ENCODE data around the gene CACNB2.

Gene CACNB2

GRCh38 chr10:18419945-18420344 is 279.7 kb downstream of the CACNB2 start:
- H3K27ac ChIP-seq (replicated peaks), result no peak overlapping the region

DNA sequence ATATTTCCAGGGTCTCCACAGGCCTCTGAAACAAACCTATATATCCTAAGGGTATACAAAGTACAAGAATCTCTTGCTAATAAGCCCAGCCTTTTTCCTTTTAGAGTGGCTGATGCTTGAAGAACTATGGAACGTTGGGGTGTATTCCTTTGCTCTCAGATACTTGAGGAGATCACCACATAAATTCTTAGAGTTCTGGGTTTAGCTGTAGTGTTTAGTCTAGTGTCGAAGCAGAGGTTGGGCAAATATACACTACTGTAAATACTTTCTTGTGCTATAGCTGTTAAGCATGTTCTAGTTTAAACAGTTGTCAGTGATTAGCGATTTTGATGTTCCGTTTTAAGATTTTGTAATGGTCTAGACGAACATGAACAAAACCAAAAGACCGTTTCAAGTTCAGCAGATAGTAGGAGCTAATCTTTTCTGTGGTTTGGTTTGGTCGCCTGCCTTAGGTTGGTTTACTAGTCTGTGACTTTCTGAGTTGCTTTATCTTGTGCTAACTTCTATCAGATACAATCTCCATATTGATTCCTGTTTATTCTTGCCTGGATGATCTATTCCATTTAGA is 281.6 kb downstream of the CACNB2 start:
- TF ChIP-seq REST (IDR thresholded peaks at IDR 0.05; ENCODE audit: insufficient replicate concordance, low read depth), result no peak
- TF ChIP-seq CTCF (IDR thresholded peaks at IDR 0.05; ENCODE audit: insufficient read depth, low read length), result no peak
- TF ChIP-seq POLR2AphosphoS5 (IDR thresholded peaks at IDR 0.05; ENCODE audit: low read depth), result no peak
- no peak for TF ChIP-seq GABPA (IDR thresholded peaks at IDR 0.05; ENCODE audit: low read depth)
- Histone ChIP-seq H3K27me3 (ENCODE audit: insufficient read depth, poor library complexity, severe bottlenecking) (no peaks in the 10 kb centered on the region), H3K27ac (replicated peaks) (no peak overlapping the region), H3K4me3 (replicated peaks; ENCODE audit: insufficient read depth, low read length) (no peak overlapping the region)
- DNase-seq (ENCODE audit: low read depth in 1 of 2, low spot score in 1 of 2), result no peak

More at GRCh38 chr10:18419945-18420344, 279.7 kb downstream of the CACNB2 start:
- H3K4me3 ChIP-seq (replicated peaks; ENCODE audit: insufficient read depth, low read length), result no peak overlapping the region
- no peak for DNase-seq (ENCODE audit: low read depth in 1 of 2, low spot score in 1 of 2)
- H3K27me3 ChIP-seq (ENCODE audit: insufficient read depth, poor library complexity, severe bottlenecking), result no peaks in the 10 kb centered on the region
- no peak for TF ChIP-seq CTCF (IDR thresholded peaks at IDR 0.05; ENCODE audit: insufficient read depth, low read length)
- TF ChIP-seq SPI1 (IDR thresholded peaks at IDR 0.05; ENCODE audit: borderline replicate concordance, low read depth), result no peak
- TF ChIP-seq POLR2AphosphoS5 (IDR thresholded peaks at IDR 0.05; ENCODE audit: low read depth), result no peak
- TF ChIP-seq GABPA (IDR thresholded peaks at IDR 0.05; ENCODE audit: low read depth), result no peak
- no peak for TF ChIP-seq REST (IDR thresholded peaks at IDR 0.05; ENCODE audit: insufficient replicate concordance, low read depth)

- Histone ChIP-seq H3K27ac (replicated peaks) (no peak overlapping the region), H3K27me3 (ENCODE audit: insufficient read depth, poor library complexity, severe bottlenecking) (no peaks in the 10 kb centered on the region), H3K4me3 (replicated peaks; ENCODE audit: insufficient read depth, low read length) (no peak overlapping the region)
- no peak for DNase-seq (ENCODE audit: low read depth in 1 of 2, low spot score in 1 of 2)
- TF ChIP-seq REST (IDR thresholded peaks at IDR 0.05; ENCODE audit: insufficient replicate concordance, low read depth), result no peak
- no peak for TF ChIP-seq SPI1 (IDR thresholded peaks at IDR 0.05; ENCODE audit: borderline replicate concordance, low read depth)
Observed at GRCh38 chr10:18423058-18423637, 282.9 kb downstream of the CACNB2 start.

Measured in HL-60 (cell line).